ENCODE data around the gene MIDN. TPM values are rescaled to one million over a fixed set of nuclear protein-coding genes. Genes with fewer than 3 reads are reported as not detected.

Gene MIDN
- total and polyA plus RNA-seq, 10 of the 15 experiments (the other 5 are each of a cell fraction or from before 2014, with no cell fraction given), result 0.38 to 51.5 (median 7.2) TPM

DNA sequence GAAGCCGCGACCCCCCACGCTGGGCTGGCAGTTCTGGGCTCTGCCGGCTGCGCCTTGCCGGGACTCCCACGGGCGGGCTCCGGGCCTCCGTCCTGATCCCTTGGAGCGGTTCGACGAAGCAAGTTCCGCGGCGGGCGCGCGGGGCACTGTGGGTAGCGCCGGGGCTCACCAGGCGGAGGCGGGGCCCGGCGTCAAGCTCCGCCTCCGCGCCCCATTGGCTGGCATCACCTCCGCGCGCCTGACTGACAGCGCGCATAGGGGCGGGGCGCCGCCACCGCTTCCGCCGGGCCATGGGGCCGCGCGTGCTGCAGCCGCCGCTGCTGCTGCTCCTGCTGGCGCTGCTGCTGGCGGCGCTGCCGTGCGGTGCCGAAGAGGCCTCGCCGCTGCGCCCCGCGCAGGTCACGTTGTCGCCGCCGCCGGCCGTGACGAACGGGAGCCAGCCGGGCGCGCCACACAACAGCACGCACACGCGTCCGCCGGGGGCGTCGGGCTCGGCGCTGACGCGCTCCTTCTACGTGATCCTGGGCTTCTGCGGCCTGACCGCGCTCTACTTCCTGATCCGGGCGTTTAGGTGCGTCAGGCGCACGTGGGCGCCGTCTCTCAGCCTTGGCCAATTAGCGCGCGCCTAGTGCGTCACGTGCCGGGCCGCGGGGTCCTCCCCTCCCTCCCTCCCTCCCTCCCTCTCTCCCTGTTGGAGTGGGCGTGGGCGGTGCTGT is 27.0 kb downstream of the MIDN start, which contains the start of gene FAM174C (continued):
- peak; percentile 85 for TF ChIP-seq RB1 (IDR thresholded peaks at IDR 0.05; ENCODE audit: borderline replicate concordance)
- TF ChIP-seq SMARCA5 (IDR thresholded peaks at IDR 0.05), result peak; percentile 100
- TF ChIP-seq, protein P1, sequence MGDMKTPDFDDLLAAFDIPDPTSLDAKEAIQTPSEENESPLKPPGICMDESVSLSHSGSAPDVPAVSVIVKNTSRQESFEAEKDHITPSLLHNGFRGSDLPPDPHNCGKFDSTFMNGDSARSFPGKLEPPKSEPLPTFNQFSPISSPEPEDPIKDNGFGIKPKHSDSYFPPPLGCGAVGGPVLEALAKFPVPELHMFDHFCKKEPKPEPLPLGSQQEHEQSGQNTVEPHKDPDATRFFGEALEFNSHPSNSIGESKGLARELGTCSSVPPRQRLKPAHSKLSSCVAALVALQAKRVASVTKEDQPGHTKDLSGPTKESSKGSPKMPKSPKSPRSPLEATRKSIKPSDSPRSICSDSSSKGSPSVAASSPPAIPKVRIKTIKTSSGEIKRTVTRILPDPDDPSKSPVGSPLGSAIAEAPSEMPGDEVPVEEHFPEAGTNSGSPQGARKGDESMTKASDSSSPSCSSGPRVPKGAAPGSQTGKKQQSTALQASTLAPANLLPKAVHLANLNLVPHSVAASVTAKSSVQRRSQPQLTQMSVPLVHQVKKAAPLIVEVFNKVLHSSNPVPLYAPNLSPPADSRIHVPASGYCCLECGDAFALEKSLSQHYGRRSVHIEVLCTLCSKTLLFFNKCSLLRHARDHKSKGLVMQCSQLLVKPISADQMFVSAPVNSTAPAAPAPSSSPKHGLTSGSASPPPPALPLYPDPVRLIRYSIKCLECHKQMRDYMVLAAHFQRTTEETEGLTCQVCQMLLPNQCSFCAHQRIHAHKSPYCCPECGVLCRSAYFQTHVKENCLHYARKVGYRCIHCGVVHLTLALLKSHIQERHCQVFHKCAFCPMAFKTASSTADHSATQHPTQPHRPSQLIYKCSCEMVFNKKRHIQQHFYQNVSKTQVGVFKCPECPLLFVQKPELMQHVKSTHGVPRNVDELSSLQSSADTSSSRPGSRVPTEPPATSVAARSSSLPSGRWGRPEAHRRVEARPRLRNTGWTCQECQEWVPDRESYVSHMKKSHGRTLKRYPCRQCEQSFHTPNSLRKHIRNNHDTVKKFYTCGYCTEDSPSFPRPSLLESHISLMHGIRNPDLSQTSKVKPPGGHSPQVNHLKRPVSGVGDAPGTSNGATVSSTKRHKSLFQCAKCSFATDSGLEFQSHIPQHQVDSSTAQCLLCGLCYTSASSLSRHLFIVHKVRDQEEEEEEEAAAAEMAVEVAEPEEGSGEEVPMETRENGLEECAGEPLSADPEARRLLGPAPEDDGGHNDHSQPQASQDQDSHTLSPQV (IDR thresholded peaks at IDR 0.05), result peak; percentile 69; the same call in 1 of the 2 replicates
- no peak for TF ChIP-seq NFXL1 (IDR thresholded peaks at IDR 0.05; ENCODE audit: borderline replicate concordance)
- peak; percentile 64; the same call in 1 of the 2 replicates for TF ChIP-seq ZSCAN29 (IDR thresholded peaks at IDR 0.05)
- peak; percentile 98 for TF ChIP-seq RAD51 (IDR thresholded peaks at IDR 0.05)
- peak; percentile 86 for TF ChIP-seq IKZF1 (conservative IDR thresholded peaks at IDR 0.05)
- TF ChIP-seq DPF2 (IDR thresholded peaks at IDR 0.05), result peak; percentile 100
- TF ChIP-seq, protein P2, sequence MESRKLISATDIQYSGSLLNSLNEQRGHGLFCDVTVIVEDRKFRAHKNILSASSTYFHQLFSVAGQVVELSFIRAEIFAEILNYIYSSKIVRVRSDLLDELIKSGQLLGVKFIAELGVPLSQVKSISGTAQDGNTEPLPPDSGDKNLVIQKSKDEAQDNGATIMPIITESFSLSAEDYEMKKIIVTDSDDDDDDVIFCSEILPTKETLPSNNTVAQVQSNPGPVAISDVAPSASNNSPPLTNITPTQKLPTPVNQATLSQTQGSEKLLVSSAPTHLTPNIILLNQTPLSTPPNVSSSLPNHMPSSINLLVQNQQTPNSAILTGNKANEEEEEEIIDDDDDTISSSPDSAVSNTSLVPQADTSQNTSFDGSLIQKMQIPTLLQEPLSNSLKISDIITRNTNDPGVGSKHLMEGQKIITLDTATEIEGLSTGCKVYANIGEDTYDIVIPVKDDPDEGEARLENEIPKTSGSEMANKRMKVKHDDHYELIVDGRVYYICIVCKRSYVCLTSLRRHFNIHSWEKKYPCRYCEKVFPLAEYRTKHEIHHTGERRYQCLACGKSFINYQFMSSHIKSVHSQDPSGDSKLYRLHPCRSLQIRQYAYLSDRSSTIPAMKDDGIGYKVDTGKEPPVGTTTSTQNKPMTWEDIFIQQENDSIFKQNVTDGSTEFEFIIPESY (IDR thresholded peaks at IDR 0.05), result no peak
- peak; percentile 88 to 97 for TF ChIP-seq BHLHE40 (IDR thresholded peaks at IDR 0.05; ENCODE audit: borderline replicate concordance in 1 of 2, low read depth in 2 of 2, low read length in 1 of 2)
- TF ChIP-seq MTA3 (IDR thresholded peaks at IDR 0.05; ENCODE audit: borderline replicate concordance, low read length), result 0 out of 2 replicates have a peak, but pooled peaks have one; percentile 56
- TF ChIP-seq NRF1 (conservative IDR thresholded peaks at IDR 0.05; ENCODE audit: low read depth, low read length), result no peak
- no peak for TF ChIP-seq PAX8 (IDR thresholded peaks at IDR 0.05)
- peak; percentile 94 for TF ChIP-seq CREM (IDR thresholded peaks at IDR 0.05; ENCODE audit: low read depth)
- TF ChIP-seq, protein P3, sequence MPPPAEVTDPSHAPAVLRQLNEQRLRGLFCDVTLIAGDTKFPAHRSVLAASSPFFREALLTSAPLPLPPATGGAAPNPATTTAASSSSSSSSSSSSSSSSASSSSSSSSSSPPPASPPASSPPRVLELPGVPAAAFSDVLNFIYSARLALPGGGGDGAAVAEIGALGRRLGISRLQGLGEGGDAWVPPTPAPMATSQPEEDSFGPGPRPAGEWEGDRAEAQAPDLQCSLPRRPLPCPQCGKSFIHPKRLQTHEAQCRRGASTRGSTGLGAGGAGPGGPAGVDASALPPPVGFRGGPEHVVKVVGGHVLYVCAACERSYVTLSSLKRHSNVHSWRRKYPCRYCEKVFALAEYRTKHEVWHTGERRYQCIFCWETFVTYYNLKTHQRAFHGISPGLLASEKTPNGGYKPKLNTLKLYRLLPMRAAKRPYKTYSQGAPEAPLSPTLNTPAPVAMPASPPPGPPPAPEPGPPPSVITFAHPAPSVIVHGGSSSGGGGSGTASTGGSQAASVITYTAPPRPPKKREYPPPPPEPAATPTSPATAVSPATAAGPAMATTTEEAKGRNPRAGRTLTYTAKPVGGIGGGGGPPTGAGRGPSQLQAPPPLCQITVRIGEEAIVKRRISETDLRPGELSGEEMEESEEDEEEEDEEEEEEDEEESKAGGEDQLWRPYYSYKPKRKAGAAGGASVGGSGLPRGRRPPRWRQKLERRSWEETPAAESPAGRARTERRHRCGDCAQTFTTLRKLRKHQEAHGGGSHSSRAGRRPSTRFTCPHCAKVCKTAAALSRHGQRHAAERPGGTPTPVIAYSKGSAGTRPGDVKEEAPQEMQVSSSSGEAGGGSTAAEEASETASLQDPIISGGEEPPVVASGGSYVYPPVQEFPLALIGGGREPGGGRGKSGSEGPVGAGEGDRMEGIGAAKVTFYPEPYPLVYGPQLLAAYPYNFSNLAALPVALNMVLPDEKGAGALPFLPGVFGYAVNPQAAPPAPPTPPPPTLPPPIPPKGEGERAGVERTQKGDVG (CRISPR knock-in tag; IDR thresholded peaks at IDR 0.05), result no peak
- peak; percentile 86; the same call in 1 of the 2 replicates for TF ChIP-seq MXI1 (IDR thresholded peaks at IDR 0.05; ENCODE audit: low read depth, low read length)
- no peak for TF ChIP-seq MEF2B (IDR thresholded peaks at IDR 0.05; ENCODE audit: partially characterized antibody, poor library complexity, severe bottlenecking)
- TF ChIP-seq, protein P4, sequence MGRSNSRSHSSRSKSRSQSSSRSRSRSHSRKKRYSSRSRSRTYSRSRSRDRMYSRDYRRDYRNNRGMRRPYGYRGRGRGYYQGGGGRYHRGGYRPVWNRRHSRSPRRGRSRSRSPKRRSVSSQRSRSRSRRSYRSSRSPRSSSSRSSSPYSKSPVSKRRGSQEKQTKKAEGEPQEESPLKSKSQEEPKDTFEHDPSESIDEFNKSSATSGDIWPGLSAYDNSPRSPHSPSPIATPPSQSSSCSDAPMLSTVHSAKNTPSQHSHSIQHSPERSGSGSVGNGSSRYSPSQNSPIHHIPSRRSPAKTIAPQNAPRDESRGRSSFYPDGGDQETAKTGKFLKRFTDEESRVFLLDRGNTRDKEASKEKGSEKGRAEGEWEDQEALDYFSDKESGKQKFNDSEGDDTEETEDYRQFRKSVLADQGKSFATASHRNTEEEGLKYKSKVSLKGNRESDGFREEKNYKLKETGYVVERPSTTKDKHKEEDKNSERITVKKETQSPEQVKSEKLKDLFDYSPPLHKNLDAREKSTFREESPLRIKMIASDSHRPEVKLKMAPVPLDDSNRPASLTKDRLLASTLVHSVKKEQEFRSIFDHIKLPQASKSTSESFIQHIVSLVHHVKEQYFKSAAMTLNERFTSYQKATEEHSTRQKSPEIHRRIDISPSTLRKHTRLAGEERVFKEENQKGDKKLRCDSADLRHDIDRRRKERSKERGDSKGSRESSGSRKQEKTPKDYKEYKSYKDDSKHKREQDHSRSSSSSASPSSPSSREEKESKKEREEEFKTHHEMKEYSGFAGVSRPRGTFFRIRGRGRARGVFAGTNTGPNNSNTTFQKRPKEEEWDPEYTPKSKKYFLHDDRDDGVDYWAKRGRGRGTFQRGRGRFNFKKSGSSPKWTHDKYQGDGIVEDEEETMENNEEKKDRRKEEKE (IDR thresholded peaks at IDR 0.05), result peak; percentile 79; the same call in 1 of the 2 replicates

All from GM12878 (cell line).